Thoracic aorta (tissue), 2 donors: ENCODE results near the gene OR10H2. TPM values are rescaled to one million over a fixed set of nuclear protein-coding genes. Genes with fewer than 3 reads are reported as not detected.

ENCODE experiments used
- ATAC-seq: fragments of 150-250 bp; one replicate; pipeline ENCODE4 v1.8.0; 2017; ENCODE audit warnings: low read depth; ENCODE audit not compliant: insufficient number of reproducible peaks, low FRiP score
- DNase-seq: peaks from one replicate; pipeline ENCODE4 v3.0.0-alpha.2; 2020; ENCODE audit warnings: low spot score
- H3K27ac ChIP-seq, 2 donors: fragments of 200-600 bp; sonication (generic); 1 replicate in 1 of 2; 2 replicates in 1 of 2; pipeline ENCODE4 v1.5.1; 2016; ENCODE audit warnings: mild to moderate bottlenecking in 2 of 2, moderate library complexity in 2 of 2
- H3K27me3 ChIP-seq: fragments of 200-600 bp; sonication (generic); replicated peaks from 2 replicates; pipeline ENCODE4 v1.6.0; 2016; ENCODE audit warnings: mild to moderate bottlenecking; ENCODE audit not compliant: insufficient read depth
- H3K36me3 ChIP-seq: fragments of 200-600 bp; sonication (generic); one replicate; pipeline ENCODE4 v1.5.1; 2016
- H3K4me1 ChIP-seq, 2 donors: fragments of 200-600 bp; sonication (generic); 1 replicate in 1 of 2; 2 replicates in 1 of 2; pipeline versions ENCODE4 v1.5.1 to v1.6.0; 2016; ENCODE audit warnings: low read depth in 2 of 2, mild to moderate bottlenecking in 1 of 2; ENCODE audit not compliant: control insufficient read depth in 1 of 2
- H3K4me3 ChIP-seq: fragments of 200-600 bp; sonication (generic); 2 replicates; pipeline ENCODE4 v1.5.1; 2016; ENCODE audit warnings: mild to moderate bottlenecking
- H3K9me3 ChIP-seq: fragments of 200-600 bp; sonication (generic); 2 replicates; pipeline ENCODE4 v1.5.1; 2016
- total RNA-seq, 2 donors: library from RNA; depleted of rRNA; stranded (reverse); fragments of >200 nt; gene quantifications; one replicate each; pipeline versions ENCODE4 v1.1.0 to v1.2.3, GENCODE V29; 2016
- TF ChIP-seq, protein P1 (sequence below): fragments of 200-600 bp; sonication (generic); IDR thresholded peaks from one replicate; pipeline ENCODE4 v1.5.1; 2019; ENCODE audit warnings: antibody characterized with exemption

The OR10H2 gene
- total RNA-seq, 2 donors from 2014 or later, result not detected

DNA sequence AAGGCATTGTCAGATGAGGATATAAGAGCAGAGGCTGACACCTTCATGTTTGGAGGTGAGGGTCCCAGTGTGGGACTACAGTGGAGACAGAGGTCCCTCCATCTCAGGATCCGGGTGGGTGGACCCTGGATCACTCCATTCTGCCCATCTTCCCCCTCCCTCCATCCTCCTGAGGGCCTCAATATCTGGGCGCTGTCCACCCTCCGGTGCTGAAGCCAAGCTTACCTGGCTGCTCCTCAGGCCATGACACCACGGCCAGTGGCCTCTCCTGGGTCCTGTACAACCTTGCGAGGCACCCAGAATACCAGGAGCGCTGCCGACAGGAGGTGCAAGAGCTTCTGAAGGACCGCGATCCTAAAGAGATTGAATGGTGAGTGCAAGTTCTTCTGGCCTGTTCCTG lies 43.0 kb upstream of the OR10H2 start:
- H3K36me3 ChIP-seq, result no peaks in the 10 kb centered on the region
- peaks cover 3% of the 10 kb centered on the region for H3K9me3 ChIP-seq
- no peak for DNase-seq
- TF ChIP-seq, protein P1, sequence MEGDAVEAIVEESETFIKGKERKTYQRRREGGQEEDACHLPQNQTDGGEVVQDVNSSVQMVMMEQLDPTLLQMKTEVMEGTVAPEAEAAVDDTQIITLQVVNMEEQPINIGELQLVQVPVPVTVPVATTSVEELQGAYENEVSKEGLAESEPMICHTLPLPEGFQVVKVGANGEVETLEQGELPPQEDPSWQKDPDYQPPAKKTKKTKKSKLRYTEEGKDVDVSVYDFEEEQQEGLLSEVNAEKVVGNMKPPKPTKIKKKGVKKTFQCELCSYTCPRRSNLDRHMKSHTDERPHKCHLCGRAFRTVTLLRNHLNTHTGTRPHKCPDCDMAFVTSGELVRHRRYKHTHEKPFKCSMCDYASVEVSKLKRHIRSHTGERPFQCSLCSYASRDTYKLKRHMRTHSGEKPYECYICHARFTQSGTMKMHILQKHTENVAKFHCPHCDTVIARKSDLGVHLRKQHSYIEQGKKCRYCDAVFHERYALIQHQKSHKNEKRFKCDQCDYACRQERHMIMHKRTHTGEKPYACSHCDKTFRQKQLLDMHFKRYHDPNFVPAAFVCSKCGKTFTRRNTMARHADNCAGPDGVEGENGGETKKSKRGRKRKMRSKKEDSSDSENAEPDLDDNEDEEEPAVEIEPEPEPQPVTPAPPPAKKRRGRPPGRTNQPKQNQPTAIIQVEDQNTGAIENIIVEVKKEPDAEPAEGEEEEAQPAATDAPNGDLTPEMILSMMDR, result no peak
- H3K4me3 ChIP-seq, result no peak overlapping the region
- no peak overlapping the region for H3K27ac ChIP-seq
- ATAC-seq, result no peak
- H3K4me1 ChIP-seq, result no peaks in the 10 kb centered on the region
- no peaks in the 10 kb centered on the region for H3K27me3 ChIP-seq

DNA sequence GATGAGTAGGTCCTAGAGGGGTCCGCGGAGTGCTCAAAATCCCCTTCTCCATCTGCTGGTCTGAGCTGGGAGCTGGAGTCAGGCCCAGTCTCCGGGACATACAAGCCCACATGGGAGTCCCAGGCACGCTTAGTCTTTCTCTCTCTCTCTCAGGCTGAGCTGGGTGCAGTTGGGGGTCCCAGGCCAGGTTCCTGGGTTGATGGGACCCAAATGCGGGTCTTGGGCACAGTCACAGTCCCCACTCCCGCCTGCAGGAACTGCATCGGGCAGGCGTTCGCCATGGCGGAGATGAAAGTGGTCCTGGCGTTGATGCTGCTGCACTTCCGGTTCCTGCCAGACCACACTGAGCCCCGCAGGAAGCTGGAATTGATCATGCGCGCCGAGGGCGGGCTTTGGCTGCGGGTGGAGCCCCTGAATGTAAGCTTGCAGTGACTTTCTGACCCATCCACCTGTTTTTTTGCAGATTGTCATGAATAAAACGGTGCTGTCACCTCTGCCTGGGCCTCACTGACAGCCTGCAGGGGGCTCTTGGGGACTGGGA lies 31.1 kb upstream of the OR10H2 start:
- TF ChIP-seq, protein P1, result no peak
- H3K36me3 ChIP-seq, result no peaks in the 10 kb centered on the region
- no peaks in the 10 kb centered on the region for H3K27me3 ChIP-seq
- no peak overlapping the region for H3K4me3 ChIP-seq
- no peak overlapping the region for H3K27ac ChIP-seq
- no peaks in the 10 kb centered on the region for H3K4me1 ChIP-seq
- no peak for DNase-seq
- no peak for ATAC-seq
- no peaks in the 10 kb centered on the region for H3K9me3 ChIP-seq

DNA sequence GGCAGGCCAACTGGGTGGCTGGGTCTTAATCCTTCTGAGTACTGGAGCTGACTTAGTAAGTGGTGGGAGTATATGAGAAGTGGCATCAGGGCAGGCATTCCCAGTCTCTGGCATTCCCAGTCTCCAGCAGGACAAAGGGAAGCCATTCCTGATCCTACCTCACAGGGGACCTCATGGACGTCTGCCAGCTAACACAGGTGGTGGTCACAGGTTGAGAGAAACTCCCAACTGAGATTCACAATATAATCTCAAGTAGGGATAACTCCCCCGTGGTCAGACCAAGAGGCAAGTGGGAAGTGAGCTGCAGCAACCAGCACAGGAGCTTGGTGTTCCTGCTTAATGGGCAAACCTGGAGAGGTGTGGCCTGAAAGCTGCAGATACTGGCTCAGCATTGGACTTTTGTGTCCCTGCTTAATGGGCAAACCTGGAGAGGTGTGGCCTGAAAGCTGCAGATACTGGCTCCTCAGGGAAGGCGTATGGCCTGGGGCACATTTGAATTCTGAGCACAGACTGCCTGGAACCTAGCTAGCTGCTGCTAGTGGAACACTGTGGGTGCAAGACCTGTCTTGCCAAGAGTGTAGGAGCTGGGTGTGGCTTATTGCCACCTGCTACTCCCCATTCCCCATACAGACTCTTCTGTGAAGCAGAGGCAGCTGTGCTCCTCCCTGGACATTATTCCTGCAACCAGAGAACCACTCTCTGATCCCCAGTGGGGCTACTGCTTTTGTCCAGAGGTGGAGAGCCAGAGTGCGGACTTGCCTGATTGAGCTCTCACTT lies 25.9 kb upstream of the OR10H2 start:
- ATAC-seq, result no peak
- Histone ChIP-seq H3K27ac (no peak overlapping the region), H3K4me3 (no peak overlapping the region), H3K27me3 (no peaks in the 10 kb centered on the region), H3K36me3 (no peaks in the 10 kb centered on the region), H3K4me1 (no peaks in the 10 kb centered on the region), H3K9me3 (no peaks in the 10 kb centered on the region)
- DNase-seq, result no peak
- TF ChIP-seq, protein P1, result no peak

DNA sequence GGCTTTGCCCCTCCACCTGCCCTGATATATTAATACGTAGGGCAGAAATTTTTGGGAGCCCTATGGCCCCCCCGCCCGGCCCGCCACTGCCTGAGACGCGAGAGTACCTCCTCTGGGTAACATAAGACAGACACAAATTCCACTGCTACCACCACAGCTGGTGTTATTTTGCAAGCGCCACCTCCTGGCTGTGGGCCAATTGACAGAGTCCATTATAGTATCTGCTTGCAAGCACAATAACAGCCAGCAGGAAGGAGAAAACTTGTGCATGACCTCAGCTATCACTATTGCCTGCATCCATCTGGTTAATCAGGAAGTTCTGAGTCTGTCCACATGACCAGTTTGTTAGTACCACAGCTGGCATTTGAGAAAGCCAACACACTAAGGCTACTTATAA lies 25.3 kb upstream of the OR10H2 start:
- no peak overlapping the region for H3K4me3 ChIP-seq

DNA sequence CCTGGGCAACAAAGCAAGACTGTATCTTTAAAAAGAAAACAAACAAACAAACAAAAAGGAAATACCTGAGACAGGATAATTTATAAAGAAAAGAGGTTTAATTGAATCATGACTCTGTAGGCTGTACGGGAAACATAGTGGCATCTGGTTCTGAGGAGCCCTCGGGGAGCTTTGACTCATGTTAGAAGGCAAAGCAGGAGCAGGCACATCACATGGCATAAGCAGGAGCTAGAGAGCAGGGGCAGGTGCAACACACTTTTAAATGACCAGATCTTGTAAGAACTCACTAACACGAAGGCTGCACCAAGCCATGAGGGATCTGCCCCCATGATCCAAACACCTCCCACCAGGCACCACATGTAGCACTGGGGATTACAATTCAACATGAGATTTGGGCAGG lies 13.2 kb upstream of the OR10H2 start:
- ATAC-seq (no peak), DNase-seq (no peak)
- H3K4me3 ChIP-seq, result no peak overlapping the region
- H3K36me3 ChIP-seq, result no peaks in the 10 kb centered on the region
- TF ChIP-seq, protein P1, result no peak
- H3K4me1 ChIP-seq, result no peaks in the 10 kb centered on the region
- H3K27ac ChIP-seq, result no peak overlapping the region
- no peaks in the 10 kb centered on the region for H3K27me3 ChIP-seq
- H3K9me3 ChIP-seq, result no peaks in the 10 kb centered on the region

More for the DNA sequence above, 25.3 kb upstream of the OR10H2 start:
- no peaks in the 10 kb centered on the region for H3K4me1 ChIP-seq
- no peaks in the 10 kb centered on the region for H3K9me3 ChIP-seq
- ATAC-seq (no peak), DNase-seq (no peak)
- H3K27ac ChIP-seq, result no peak overlapping the region
- H3K27me3 ChIP-seq, result no peaks in the 10 kb centered on the region
- TF ChIP-seq, protein P1, result no peak
- no peaks in the 10 kb centered on the region for H3K36me3 ChIP-seq
